GM23338 (cell line): Measurements from ENCODE around the gene URI1. TPM values are rescaled to one million over a fixed set of nuclear protein-coding genes. Genes with fewer than 3 reads are reported as not detected.

ENCODE experiments used
- ATAC-seq: fragments of 200-7000 bp; cut with Tn5 transposase; 3 replicates; pipeline ENCODE4 v1.9.1; 2020
- DNase-seq: peaks from one replicate; pipeline ENCODE4 v3.0.0-alpha.2; 2015; ENCODE audit warnings: low spot score
- H2AFZ ChIP-seq: fragments of 200-600 bp; sonication (generic); 2 replicates; pipeline ENCODE4 v1.8.0; 2016; ENCODE audit warnings: antibody characterized with exemption, mild to moderate bottlenecking, moderate library complexity
- H3F3A ChIP-seq: fragments of 200-600 bp; sonication (generic); replicated peaks from 2 replicates; pipeline ENCODE4 v1.8.0; 2017; ENCODE audit warnings: antibody characterized with exemption, mixed run types, low read depth
- H3K27ac ChIP-seq: fragments of 200-600 bp; sonication (generic); 2 replicates; pipeline ENCODE4 v1.6.1; 2016; ENCODE audit warnings: low read depth
- H3K27me3 ChIP-seq: fragments of 200-600 bp; sonication (generic); 2 replicates; pipeline ENCODE4 v1.8.0; 2016; ENCODE audit warnings: mild to moderate bottlenecking, mixed run types, moderate library complexity; ENCODE audit not compliant: insufficient read depth
- H3K36me3 ChIP-seq: fragments of 200-600 bp; sonication (generic); 2 replicates; pipeline ENCODE4 v1.8.0; 2016; ENCODE audit warnings: mild to moderate bottlenecking; ENCODE audit not compliant: insufficient read depth
- H3K4me1 ChIP-seq: fragments of 200-600 bp; sonication (generic); 2 replicates; pipeline ENCODE4 v1.8.0; 2016; ENCODE audit warnings: mild to moderate bottlenecking, moderate library complexity; ENCODE audit not compliant: insufficient read depth
- H3K4me2 ChIP-seq: fragments of 200-600 bp; sonication (generic); 2 replicates; pipeline ENCODE4 v1.7.1; 2017; ENCODE audit warnings: mixed run types
- H3K4me3 ChIP-seq: fragments of 200-600 bp; sonication (generic); 2 replicates; pipeline ENCODE4 v1.6.1; 2016; ENCODE audit warnings: mixed run types
- H3K79me2 ChIP-seq: fragments of 200-600 bp; sonication (generic); replicated peaks from 2 replicates; pipeline ENCODE4 v1.8.0; 2017; ENCODE audit warnings: mild to moderate bottlenecking; ENCODE audit not compliant: insufficient read depth
- H3K9me2 ChIP-seq: fragments of 200-600 bp; sonication (generic); 2 replicates; pipeline ENCODE4 v1.8.0; 2017; ENCODE audit not compliant: insufficient read depth
- H4K20me1 ChIP-seq: fragments of 200-600 bp; sonication (generic); replicated peaks from 2 replicates; pipeline ENCODE4 v1.8.0; 2017; ENCODE audit warnings: mild to moderate bottlenecking; ENCODE audit not compliant: insufficient read depth
- H3K27ac Mint-ChIP-seq: 2 replicates; pipeline ENCODE4 v1.8.0; 2020; ENCODE audit warnings: inconsistent platforms, mild to moderate bottlenecking, moderate library complexity, mixed read lengths
- H3K27me3 Mint-ChIP-seq: 3 replicates; pipeline ENCODE4 v1.8.0; 2022; ENCODE audit warnings: low read depth, mild to moderate bottlenecking, moderate library complexity, mixed read lengths, inconsistent platforms; ENCODE audit not compliant: insufficient read depth, poor library complexity
- H3K36me3 Mint-ChIP-seq: 3 replicates; pipeline ENCODE4 v1.8.0; 2021; ENCODE audit warnings: low read depth, mild to moderate bottlenecking, inconsistent platforms, moderate library complexity, mixed read lengths
- H3K4me1 Mint-ChIP-seq: 3 replicates; pipeline ENCODE4 v1.8.0; 2020; ENCODE audit warnings: mild to moderate bottlenecking, inconsistent platforms, mixed read lengths
- H3K4me3 Mint-ChIP-seq: 3 replicates; pipeline ENCODE4 v1.8.0; 2021; ENCODE audit warnings: moderate library complexity, mild to moderate bottlenecking, inconsistent platforms, mixed read lengths
- H3K9me3 Mint-ChIP-seq: 3 replicates; pipeline ENCODE4 v1.8.0; 2020; ENCODE audit warnings: moderate library complexity, mild to moderate bottlenecking, inconsistent platforms, mixed read lengths
- CREB1 ChIP-seq: fragments of 250-450 bp; sonication (Bioruptor Pico); IDR thresholded peaks from 2 replicates; pipeline ENCODE4 v1.5.0; 2020; ENCODE audit warnings: low read depth, mild to moderate bottlenecking, moderate library complexity
- CTCF ChIP-seq, 2 experiments: fragments of 200-600 bp in 1 of 2; sonication (generic) in 1 of 2; conservative IDR thresholded peaks; 2 replicates each; pipeline versions ENCODE4 v1.5.1 to v1.6.1; 2016 to 2017; ENCODE audit warnings: antibody characterized with exemption in 2 of 2, low read depth in 2 of 2, mild to moderate bottlenecking in 2 of 2, moderate library complexity in 1 of 2
- EZH2phosphoT487 ChIP-seq: fragments of 200-600 bp; sonication (generic); IDR thresholded peaks from one replicate; pipeline ENCODE4 v1.8.1; 2018; ENCODE audit warnings: antibody characterized with exemption; ENCODE audit not compliant: unreplicated experiment
- ZNF114 ChIP-seq: fragments of 250-450 bp; sonication (Bioruptor Pico); IDR thresholded peaks from 2 replicates; pipeline ENCODE4 v1.5.0; 2020; ENCODE audit warnings: mild to moderate bottlenecking, moderate library complexity
- ZNF462 ChIP-seq: fragments of 250-450 bp; sonication (Bioruptor Pico); IDR thresholded peaks from 2 replicates; pipeline ENCODE4 v1.5.0; 2020; ENCODE audit warnings: mild to moderate bottlenecking, moderate library complexity
- polyA plus RNA-seq: library from polyadenylated mRNA; unstranded; fragments of >200 nt; fragmentation: Nextera tagmentation; extraction: Ambion mirVana; gene quantifications from 2 replicates; pipeline ENCODE4 v1.2.1, GENCODE V29; 2016
- total RNA-seq: library from RNA; depleted of rRNA; stranded (reverse); fragments of >200 nt; shearing (Covaris generic); gene quantifications from 2 replicates; pipeline ENCODE4 v1.2.3, GENCODE V29; 2014

Gene URI1
- total and polyA plus RNA-seq, 2 experiments from 2014 or later, result 27.6 to 68.4 TPM

GRCh38 chr19:30059741-30060457 is 117.9 kb downstream of the URI1 start (continued):
- TF ChIP-seq ZNF462 (CRISPR knock-in tag) (no peak), CREB1 (no peak), ZNF114 (no peak), EZH2phosphoT487 (no peak), CTCF (conservative IDR thresholded peaks at IDR 0.05; ENCODE audit: low read depth in 2 of 2) (no peak)

- Histone ChIP-seq H3K9me2 (no peaks in the 10 kb centered on the region), H3K36me3 (no peaks in the 10 kb centered on the region), H3F3A (no peaks in the 10 kb centered on the region), H4K20me1 (no peaks in the 10 kb centered on the region), H3K4me3 (no peak overlapping the region), H3K4me2 (no peak overlapping the region), H3K79me2 (no peaks in the 10 kb centered on the region), H3K27ac (no peak overlapping the region), H2AFZ (no peak overlapping the region), H3K4me1 (no peaks in the 10 kb centered on the region), H3K27me3 (no peaks in the 10 kb centered on the region)
- ATAC-seq (peak; percentile 64), DNase-seq (no peak)
- Mint-ChIP-seq H3K27me3 (peaks cover 1% of the 10 kb centered on the region), H3K36me3 (no peaks in the 10 kb centered on the region), H3K4me3 (no peak overlapping the region), H3K4me1 (no peaks in the 10 kb centered on the region), H3K27ac (no peak overlapping the region), H3K9me3 (no peaks in the 10 kb centered on the region)
- TF ChIP-seq CTCF (conservative IDR thresholded peaks at IDR 0.05; ENCODE audit: low read depth in 2 of 2), result no peak
Measured at GRCh38 chr19:30060531-30061222, 118.6 kb downstream of the URI1 start.
